ENCODE results near the gene FETUB.
"Not testable (repeated sequence)": the region's sequence is repeated elsewhere in the genome, so short reads cannot be mapped to it uniquely, and the experiment has no call there.

Gene FETUB

GRCh38 chr3:186679151-186679550, 39.0 kb downstream of the FETUB start:
- DNase-seq (ENCODE audit: low spot score) = no peak

DNA sequence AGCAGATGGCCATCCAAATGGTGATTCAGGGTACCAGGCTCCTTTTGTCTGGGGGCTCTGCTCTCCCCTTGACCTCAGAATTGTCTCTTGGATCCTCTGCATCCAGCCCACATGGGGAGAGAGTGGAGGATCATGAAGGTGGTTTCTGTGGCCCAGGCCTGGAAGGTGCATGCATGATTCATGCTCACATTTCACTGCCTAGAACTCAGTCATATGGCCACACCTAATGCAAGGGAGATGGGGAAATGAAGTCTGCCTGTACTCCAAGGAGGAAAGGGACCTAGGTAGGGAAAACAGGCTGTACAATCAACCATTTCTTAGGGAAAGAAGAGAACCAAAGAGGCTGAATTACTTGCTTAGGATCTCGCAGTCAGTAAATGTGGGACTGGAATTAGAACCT, 40.7 kb downstream of the FETUB start:
- no peak for DNase-seq (ENCODE audit: low spot score)

- DNase-seq (ENCODE audit: low spot score) = no peak
Observed at GRCh38 chr3:186682812-186683211, 42.6 kb downstream of the FETUB start.

- DNase-seq (ENCODE audit: low spot score) = no peak
Observed at GRCh38 chr3:186683979-186684378, 43.8 kb downstream of the FETUB start.

DNA sequence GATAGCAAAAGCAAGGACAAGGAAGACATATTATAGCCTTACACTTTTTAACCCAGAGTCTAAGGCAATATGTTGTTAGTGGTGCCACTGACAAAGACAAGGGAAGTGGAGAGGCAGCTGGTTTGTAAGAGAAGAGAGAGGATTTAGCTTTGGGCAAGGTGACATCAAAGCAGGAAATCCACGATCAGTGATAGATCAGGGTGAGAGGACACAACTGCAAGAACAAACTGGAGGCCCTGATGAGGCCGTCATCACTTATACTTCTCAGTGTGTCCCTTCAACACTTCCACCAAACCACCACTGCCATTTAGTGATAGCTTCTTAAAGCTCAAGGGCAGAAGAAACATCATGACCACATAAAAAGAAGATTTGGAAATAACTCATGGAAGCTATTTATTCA, 46.3 kb downstream of the FETUB start:
- DNase-seq (ENCODE audit: low spot score) = not testable (repeated sequence)

DNA sequence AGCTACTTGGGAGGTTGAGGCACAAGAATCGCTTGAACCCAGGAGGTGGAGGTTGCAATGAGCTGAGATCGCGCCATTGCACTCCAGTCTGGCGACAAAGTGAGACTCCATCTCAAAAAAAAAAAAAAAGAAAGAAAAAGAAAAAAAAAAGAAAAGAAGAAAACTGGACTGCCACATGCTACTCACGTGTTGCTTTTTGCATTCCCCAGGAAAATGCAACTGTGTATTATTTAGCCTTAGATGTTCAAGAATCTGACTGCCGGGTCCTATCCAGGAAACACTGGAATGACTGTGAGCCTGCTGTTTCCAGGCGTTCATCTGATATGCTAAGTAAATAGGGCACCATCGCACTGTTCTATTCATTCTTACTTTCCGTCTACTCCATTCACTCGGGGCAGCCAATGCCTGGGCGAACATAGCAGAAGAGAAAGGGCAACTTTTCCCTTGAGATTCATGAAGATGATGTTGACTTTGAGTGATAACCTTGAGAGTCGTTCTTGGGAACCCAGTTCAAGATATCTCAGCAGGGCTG, 47.0 kb downstream of the FETUB start:
- DNase-seq (ENCODE audit: low spot score) = no peak

DNA sequence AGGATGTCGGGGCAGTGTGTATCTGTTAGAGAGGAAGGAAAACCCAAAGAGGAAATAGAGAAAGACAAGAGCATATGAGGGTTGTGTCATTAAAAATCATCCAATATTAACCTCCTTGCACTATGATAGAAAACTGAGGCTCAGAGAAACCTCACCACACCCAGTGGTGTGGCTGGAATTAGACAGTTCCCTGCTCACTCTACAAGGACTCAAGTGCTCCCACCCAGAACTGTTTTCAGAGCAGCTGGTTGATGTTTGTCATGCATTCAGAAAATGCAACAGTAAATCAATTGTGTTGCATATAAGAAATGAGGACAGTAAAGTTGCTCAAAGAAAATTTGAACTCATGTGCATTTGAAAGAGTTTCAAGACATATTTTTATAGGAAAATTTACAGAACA, 50.1 kb downstream of the FETUB start:
- not testable (repeated sequence) for DNase-seq (ENCODE audit: low spot score)

DNA sequence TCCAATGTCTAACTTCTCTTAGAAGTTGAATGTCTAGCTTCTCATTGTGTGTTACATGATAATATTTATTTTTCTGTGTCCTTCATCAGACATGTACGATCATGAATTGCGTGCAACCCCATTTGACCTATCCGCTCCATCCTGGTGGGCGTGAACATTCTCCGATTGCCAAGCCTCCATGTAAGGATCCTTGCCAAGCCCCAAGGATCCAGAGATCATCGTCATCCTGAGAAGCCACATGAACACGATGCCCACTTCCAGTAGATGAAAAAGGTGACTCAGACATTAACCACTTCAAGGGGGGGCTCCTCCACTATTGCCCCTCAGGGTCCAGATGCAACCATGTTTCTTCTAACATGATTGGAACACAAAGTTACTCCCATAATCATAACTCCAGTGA, 51.5 kb downstream of the FETUB start:
- DNase-seq (ENCODE audit: low spot score) = no peak

GRCh38 chr3:186693843-186694242, 53.6 kb downstream of the FETUB start:
- DNase-seq (ENCODE audit: low spot score) = no peak

DNA sequence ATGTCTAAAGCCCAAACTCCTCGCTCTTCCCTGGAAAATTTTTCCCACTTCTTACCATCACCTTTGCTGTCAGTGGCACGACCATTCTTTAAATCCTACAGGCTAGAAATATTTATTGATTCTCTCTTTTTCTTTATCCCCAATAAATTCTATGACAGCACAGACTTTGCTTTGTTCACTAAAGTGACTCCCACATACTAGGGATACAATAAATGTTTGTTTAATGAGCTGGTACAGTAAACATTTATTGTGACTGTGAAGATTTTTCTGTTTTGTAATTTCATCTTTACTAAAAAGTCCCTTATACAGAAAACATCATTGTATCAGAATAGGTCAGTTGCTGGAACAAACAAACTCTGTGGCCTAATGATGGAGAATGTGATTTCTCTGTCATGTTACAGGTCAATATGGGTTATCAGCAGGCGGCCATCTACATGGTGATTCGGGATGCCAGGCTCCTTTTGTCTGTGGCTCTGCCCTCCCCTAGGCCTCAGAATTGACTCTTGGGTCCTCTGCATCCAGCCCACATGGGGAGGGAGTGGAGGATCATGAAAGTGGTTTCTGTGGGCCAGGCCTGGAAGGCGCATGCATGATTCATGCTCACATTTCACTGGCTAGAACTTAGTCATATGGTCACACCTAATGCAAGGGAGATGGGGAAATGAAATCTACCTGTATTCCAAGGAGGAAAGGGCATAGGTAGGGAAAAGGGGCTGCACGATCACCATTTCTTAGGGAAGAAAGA, 54.3 kb downstream of the FETUB start:
- no peak for DNase-seq (ENCODE audit: low spot score)

GRCh38 chr3:186696522-186696921, 56.3 kb downstream of the FETUB start:
- no peak for DNase-seq (ENCODE audit: low spot score)

DNA sequence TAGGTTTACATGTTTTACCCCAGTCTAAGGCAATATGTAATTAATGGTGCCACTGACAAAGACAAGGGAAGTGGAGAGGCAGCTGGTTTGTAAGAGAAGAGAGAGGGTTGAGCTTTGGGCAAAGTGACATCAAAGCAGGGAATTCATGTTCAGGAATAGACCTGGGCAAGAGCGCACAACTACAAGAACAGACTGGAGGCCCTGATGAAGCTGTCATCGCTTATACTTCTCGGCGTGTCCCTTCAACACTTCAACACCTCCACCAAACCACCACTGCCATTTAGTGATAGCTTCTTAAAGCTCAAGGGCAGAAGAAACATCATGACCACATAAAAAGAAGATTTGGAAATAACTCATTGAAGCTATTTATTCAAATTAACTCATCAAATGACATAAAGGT, 57.3 kb downstream of the FETUB start:
- DNase-seq (ENCODE audit: low spot score) = no peak

DNA sequence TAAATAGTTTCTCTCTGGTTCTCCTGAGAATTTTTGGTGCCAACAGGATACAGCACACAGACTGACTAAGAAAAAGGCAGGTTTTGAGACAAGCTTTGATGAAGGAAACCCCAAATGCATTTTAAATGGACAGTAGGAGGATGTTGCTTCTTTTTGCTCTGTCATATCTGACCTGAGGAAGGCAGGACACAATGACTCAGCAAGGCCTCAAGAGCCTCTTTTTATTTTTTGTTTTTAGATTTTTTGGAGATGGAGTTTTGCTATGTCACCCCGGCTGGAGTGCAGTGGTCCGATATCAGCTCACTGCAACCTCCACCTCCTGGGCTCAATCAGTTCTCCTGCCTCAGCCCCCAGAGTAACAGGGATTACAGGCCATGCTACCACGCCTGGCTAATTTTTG, 60.1 kb downstream of the FETUB start:
- DNase-seq (ENCODE audit: low spot score) = no peak

DNA sequence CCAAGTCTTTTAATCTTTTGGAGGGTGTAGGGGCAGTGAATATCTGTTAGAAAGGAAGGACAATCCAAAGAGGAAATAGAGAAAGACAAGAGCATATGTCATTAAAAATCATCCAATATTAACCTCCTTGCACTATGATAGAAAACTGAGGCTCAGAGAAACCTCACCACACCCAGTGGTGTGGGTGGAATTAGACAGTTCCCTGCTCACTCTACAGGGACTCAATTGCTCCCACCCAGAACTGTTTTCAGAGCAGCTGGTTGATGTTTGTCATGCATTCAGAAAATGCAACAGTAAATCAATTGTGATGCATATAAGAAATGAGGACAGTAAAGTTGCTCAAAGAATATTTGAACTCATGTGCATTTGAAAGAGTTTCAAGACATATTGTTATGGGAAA, 62.3 kb downstream of the FETUB start:
- DNase-seq (ENCODE audit: low spot score) = not testable (repeated sequence)
